ENCODE results near the gene GCNT3.

GCNT3 gene

GRCh38 chr15:59611276-59612260, at the start of gene GCNT3:
GCNT3 (plus strand) TSS chr15:59611783; CDS start chr15:59618239, 6,456 bp downstream.
- in situ Hi-C loops (cut with MboI; ENCODE audit: low sequenced_read_pairs, unreplicated experiment) = no loop called here
- DNase-seq (ENCODE audit: low spot score) = no peak
- no peak for TF ChIP-seq CTCF (IDR thresholded peaks at IDR 0.05; ENCODE audit: borderline replicate concordance, control extremely low read depth, extremely low read depth, insufficient read depth, missing control alignments)

DNA sequence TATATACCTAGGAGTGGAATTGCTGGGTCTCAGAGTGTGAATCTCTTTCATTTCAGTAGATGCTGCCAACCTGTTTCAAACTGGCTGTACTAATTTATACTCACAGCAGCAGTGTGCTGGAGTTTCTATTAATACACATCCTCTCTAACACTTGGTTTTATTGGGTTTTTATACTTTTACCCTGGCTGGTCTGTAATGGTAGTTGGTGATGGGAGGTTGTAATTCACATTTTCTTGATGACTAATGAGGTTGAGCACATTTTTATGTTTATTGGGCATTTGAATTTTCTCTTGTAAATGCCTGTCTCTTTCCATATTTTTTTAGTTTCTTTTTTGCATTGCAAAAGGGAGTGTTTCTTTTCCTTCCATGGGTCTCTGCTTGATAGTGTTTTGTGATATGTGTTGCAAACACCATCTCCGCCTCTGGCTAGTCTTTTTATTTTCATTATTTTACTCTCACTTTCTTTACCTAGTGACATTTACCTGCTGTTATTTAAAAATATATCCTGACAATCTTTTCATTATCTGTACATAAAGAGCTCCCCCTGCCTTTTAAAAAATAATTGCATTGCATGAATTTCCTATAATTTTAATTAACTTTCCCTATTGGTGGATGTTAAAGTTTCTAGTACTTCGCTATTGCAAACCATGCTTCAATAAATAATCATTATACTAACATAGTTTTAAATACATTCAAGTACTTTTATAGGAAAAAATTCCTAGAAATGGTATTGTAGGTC, 49.0 kb upstream of the GCNT3 start:
- in situ Hi-C loops (cut with MboI; ENCODE audit: low sequenced_read_pairs, unreplicated experiment) = no loop called here
- no peak for DNase-seq (ENCODE audit: low spot score)
- TF ChIP-seq CTCF (IDR thresholded peaks at IDR 0.05; ENCODE audit: borderline replicate concordance, control extremely low read depth, extremely low read depth, insufficient read depth, missing control alignments) = no peak

- DNase-seq (ENCODE audit: low spot score) = no peak
- in situ Hi-C loops (cut with MboI; ENCODE audit: low sequenced_read_pairs, unreplicated experiment) = no loop called here
- no peak for TF ChIP-seq CTCF (IDR thresholded peaks at IDR 0.05; ENCODE audit: borderline replicate concordance, control extremely low read depth, extremely low read depth, insufficient read depth, missing control alignments)
Observed at GRCh38 chr15:59565299-59565698, 46.3 kb upstream of the GCNT3 start.

- in situ Hi-C loops (cut with MboI; ENCODE audit: low sequenced_read_pairs, unreplicated experiment) = no loop called here
- no peak for TF ChIP-seq CTCF (IDR thresholded peaks at IDR 0.05; ENCODE audit: borderline replicate concordance, control extremely low read depth, extremely low read depth, insufficient read depth, missing control alignments)
- no peak for DNase-seq (ENCODE audit: low spot score)
Observed at GRCh38 chr15:59567324-59567723, 44.3 kb upstream of the GCNT3 start.

DNA sequence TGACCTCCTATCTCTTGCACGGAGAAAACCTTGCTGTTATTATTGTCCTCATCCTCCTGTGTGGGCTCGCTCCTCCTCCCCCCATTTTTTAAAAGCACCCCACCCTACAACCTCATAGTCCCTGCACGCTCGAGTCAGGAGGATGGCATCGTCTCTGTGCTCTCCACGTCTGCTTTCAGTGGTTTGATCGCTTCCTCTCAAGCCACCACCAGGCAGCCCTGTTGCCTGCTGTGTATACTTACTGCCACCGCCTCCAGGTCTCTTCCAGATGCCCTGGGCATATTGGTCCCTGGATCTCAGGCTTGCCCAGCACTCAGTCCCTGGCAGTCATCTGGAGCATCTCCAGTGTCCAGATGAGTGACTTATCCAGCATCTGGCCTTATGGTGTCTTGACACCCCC, 42.1 kb upstream of the GCNT3 start:
- no peak for TF ChIP-seq CTCF (IDR thresholded peaks at IDR 0.05; ENCODE audit: borderline replicate concordance, control extremely low read depth, extremely low read depth, insufficient read depth, missing control alignments)
- no peak for DNase-seq (ENCODE audit: low spot score)
- in situ Hi-C loops (cut with MboI; ENCODE audit: low sequenced_read_pairs, unreplicated experiment) = no loop called here

GRCh38 chr15:59570315-59570714, 41.3 kb upstream of the GCNT3 start:
- DNase-seq (ENCODE audit: low spot score) = no peak
- in situ Hi-C loops (cut with MboI; ENCODE audit: low sequenced_read_pairs, unreplicated experiment) = no loop called here

More at GRCh38 chr15:59570315-59570714, 41.3 kb upstream of the GCNT3 start:
- TF ChIP-seq CTCF (IDR thresholded peaks at IDR 0.05; ENCODE audit: borderline replicate concordance, control extremely low read depth, extremely low read depth, insufficient read depth, missing control alignments) = no peak

Measured in GM13976 (cell line).